ENCODE measurements around the gene UNC13D. TPM values are rescaled to one million over a fixed set of nuclear protein-coding genes. Genes with fewer than 3 reads are reported as not detected.

Gene UNC13D
- total RNA-seq, 1 experiment from 2014 or later: 20.2 TPM

- Histone ChIP-seq H3K4me3 (replicated peaks in 1 of 2; ENCODE audit: low read depth in 1 of 2, low read length in 2 of 2) (no peak overlapping the region), H3K36me3 (ENCODE audit: control insufficient read depth in 1 of 2, insufficient read depth in 2 of 2, low read length in 2 of 2) (peaks cover 18 to 29% of the 10 kb centered on the region in 2 experiments; a peak in 3 of 4 replicates), H3K27ac (ENCODE audit: low read depth, low read length) (no peak overlapping the region), H3K4me1 (ENCODE audit: control insufficient read depth in 1 of 2, insufficient read depth in 2 of 2, low read length in 2 of 2) (0 out of 4 replicates have a peak, but pooled peaks cover 0 to 3% of the 10 kb centered on the region in 2 experiments), H3K9me2 (ENCODE audit: insufficient read depth) (no peaks in the 10 kb centered on the region), H3K9ac (ENCODE audit: low read length) (no peak overlapping the region), H3K9me3 (ENCODE audit: control insufficient read depth in 1 of 2, insufficient read depth in 1 of 2, low read depth in 1 of 2, low read length in 2 of 2) (no peaks in the 10 kb centered on the region), H2AFZ (ENCODE audit: low read depth, low read length, poor library complexity, severe bottlenecking) (no peak overlapping the region), H3K27me3 (ENCODE audit: insufficient read depth, low read length) (no peaks in the 10 kb centered on the region), H3K4me2 (ENCODE audit: low read length) (no peak overlapping the region), H4K20me1 (ENCODE audit: insufficient read depth) (no peaks in the 10 kb centered on the region), H3K79me2 (ENCODE audit: insufficient read depth, low read length) (no peaks in the 10 kb centered on the region)
- ChIA-PET POLR2A (no interaction called here), CTCF (no interaction called here), RAD21 (ENCODE audit: low non-redundant PET in 1 of 2, low total read pairs in 2 of 2, uncharacterized antibody in 2 of 2, unreplicated experiment in 2 of 2) (no interaction called here)
- intact Hi-C loops (cut with micrococcal nuclease): no loop called here
- TF ChIP-seq EGR1 (IDR thresholded peaks at IDR 0.05; ENCODE audit: low read depth) (no peak), CBX3 (IDR thresholded peaks at IDR 0.05; ENCODE audit: low read depth) (no peak), ATF3 (IDR thresholded peaks at IDR 0.05) (no peak), CTCF (IDR thresholded peaks at IDR 0.05 in 2 of 3, conservative IDR thresholded peaks at IDR 0.05 in 1 of 3; ENCODE audit: borderline replicate concordance in 1 of 3, insufficient read depth in 1 of 3, low read depth in 2 of 3, low read length in 2 of 3) (no peak), CEBPB (IDR thresholded peaks at IDR 0.05; ENCODE audit: low read depth) (no peak), ZBTB33 (IDR thresholded peaks at IDR 0.05; ENCODE audit: extremely low read depth, insufficient replicate concordance, low read length) (no peak), SRF (IDR thresholded peaks at IDR 0.05; ENCODE audit: low read depth) (no peak), RAD21 (IDR thresholded peaks at IDR 0.05; ENCODE audit: low read depth) (no peak), JUND (IDR thresholded peaks at IDR 0.05) (no peak), SP1 (IDR thresholded peaks at IDR 0.05; ENCODE audit: low read depth) (no peak), YY1 (IDR thresholded peaks at IDR 0.05; ENCODE audit: extremely low read depth, insufficient replicate concordance, low read depth, low read length) (no peak), ZNF274 (IDR thresholded peaks at IDR 0.05; ENCODE audit: low read depth, low read length) (no peak), EZH2phosphoT487 (IDR thresholded peaks at IDR 0.05; ENCODE audit: borderline replicate concordance) (no peak)
- DNase-seq (ENCODE audit: low read depth, low spot score): no peak
- BruUV-seq (replicated peaks): no TSS peak
- ATAC-seq: no peak
Measured at GRCh38 chr17:75822800-75823166, 21.4 kb downstream of the UNC13D start.
